ENCODE results near the gene LILRA5.

Gene LILRA5

GRCh38 chr19:54305141-54305540, 7.8 kb downstream of the LILRA5 start:
- in situ Hi-C loops (cut with MboI; ENCODE audit: low pct_unique_long_range_greater_than_20kb, low sequenced_read_pairs, unreplicated experiment), result no loop called here

DNA sequence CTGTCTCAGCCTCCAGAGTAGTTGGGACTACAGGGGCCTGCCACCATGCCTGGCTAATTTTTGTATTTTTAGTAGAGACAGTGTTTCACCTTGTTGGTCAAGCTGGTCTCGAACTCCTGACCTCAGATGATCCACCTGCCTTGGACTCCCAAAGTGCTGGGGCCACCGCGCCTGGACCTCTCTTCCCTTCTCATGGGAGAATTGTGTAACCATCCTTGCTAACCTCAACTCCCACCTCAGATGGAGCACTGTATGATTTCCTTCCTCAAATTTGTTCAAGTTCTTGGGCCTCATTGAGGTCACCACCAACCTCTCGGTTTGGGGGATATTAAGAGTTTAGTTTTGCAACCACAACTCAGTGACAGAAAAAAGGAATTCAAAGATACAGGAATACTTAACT, 10.7 kb downstream of the LILRA5 start:
- no peak for DNase-seq (ENCODE audit: low spot score)
- in situ Hi-C loops (cut with MboI; ENCODE audit: low pct_unique_long_range_greater_than_20kb, low sequenced_read_pairs, unreplicated experiment), result no loop called here
- TF ChIP-seq CTCF (IDR thresholded peaks at IDR 0.05; ENCODE audit: extremely low read depth, insufficient read depth, missing control alignments), result no peak

More at GRCh38 chr19:54305141-54305540, 7.8 kb downstream of the LILRA5 start:
- no peak for DNase-seq (ENCODE audit: low spot score)
- TF ChIP-seq CTCF (IDR thresholded peaks at IDR 0.05; ENCODE audit: extremely low read depth, insufficient read depth, missing control alignments), result no peak

GRCh38 chr19:54299515-54299914, 13.5 kb downstream of the LILRA5 start:
- TF ChIP-seq CTCF (IDR thresholded peaks at IDR 0.05; ENCODE audit: extremely low read depth, insufficient read depth, missing control alignments), result no peak
- in situ Hi-C loops (cut with MboI; ENCODE audit: low pct_unique_long_range_greater_than_20kb, low sequenced_read_pairs, unreplicated experiment), result loop anchor here (5.0 kb wide), 1 partner anchor 278 kb away; no protein-coding TSS in a partner anchor
- no peak for DNase-seq (ENCODE audit: low spot score)

DNA sequence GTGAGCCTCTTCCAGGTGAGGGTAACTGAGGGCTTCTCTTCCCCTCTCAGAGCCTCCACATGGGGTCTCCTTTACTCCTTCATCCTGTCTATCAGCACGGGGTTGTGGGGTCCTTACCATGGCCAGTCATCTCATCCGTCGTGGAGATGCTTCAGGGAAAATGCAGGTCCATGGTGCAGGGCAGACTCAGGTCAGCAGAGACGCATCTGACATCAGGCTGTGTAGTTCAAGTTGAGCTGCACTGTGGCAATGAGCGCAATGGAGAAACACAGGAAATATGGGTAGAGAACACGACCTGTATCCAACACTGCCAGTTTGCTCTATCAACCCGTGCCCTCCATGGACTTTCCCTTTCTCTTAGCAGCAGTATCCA, 13.9 kb downstream of the LILRA5 start:
- in situ Hi-C loops (cut with MboI; ENCODE audit: low pct_unique_long_range_greater_than_20kb, low sequenced_read_pairs, unreplicated experiment), result loop anchor here (5.0 kb wide), 1 partner anchor 278 kb away; no protein-coding TSS in a partner anchor
- DNase-seq (ENCODE audit: low spot score), result no peak
- no peak for TF ChIP-seq CTCF (IDR thresholded peaks at IDR 0.05; ENCODE audit: extremely low read depth, insufficient read depth, missing control alignments)

- TF ChIP-seq CTCF (IDR thresholded peaks at IDR 0.05; ENCODE audit: extremely low read depth, insufficient read depth, missing control alignments), result no peak
- in situ Hi-C loops (cut with MboI; ENCODE audit: low pct_unique_long_range_greater_than_20kb, low sequenced_read_pairs, unreplicated experiment), result loop anchor here (5.0 kb wide), 1 partner anchor 279 kb away; no protein-coding TSS in a partner anchor
Observed at GRCh38 chr19:54298357-54299125, 14.4 kb downstream of the LILRA5 start.

GRCh38 chr19:54297759-54298305, 15.1 kb downstream of the LILRA5 start:
- TF ChIP-seq CTCF (IDR thresholded peaks at IDR 0.05; ENCODE audit: extremely low read depth, insufficient read depth, missing control alignments), result peak; percentile 26
- in situ Hi-C loops (cut with MboI; ENCODE audit: low pct_unique_long_range_greater_than_20kb, low sequenced_read_pairs, unreplicated experiment), result loop anchor here (5.0 kb wide), 1 partner anchor 279 kb away; no protein-coding TSS in a partner anchor
- peak; percentile 52 for DNase-seq (ENCODE audit: low spot score)

More at GRCh38 chr19:54298357-54299125, 14.4 kb downstream of the LILRA5 start:
- no peak for DNase-seq (ENCODE audit: low spot score)

Measured in GM13977 (cell line).